HG03520 (cell line): ENCODE measurements around the gene SLC25A38.
"Not testable (repeated sequence)": the region's sequence is repeated elsewhere in the genome, so short reads cannot be mapped to it uniquely, and the experiment has no call there.

ENCODE experiments used
- ATAC-seq: cut with Tn5 transposase; IDR thresholded peaks from one replicate; pipeline ENCODE4 v1.9.1; 2021; ENCODE audit warnings: mild to moderate bottlenecking, moderate library complexity; ENCODE audit not compliant: unreplicated experiment

SLC25A38 gene

DNA sequence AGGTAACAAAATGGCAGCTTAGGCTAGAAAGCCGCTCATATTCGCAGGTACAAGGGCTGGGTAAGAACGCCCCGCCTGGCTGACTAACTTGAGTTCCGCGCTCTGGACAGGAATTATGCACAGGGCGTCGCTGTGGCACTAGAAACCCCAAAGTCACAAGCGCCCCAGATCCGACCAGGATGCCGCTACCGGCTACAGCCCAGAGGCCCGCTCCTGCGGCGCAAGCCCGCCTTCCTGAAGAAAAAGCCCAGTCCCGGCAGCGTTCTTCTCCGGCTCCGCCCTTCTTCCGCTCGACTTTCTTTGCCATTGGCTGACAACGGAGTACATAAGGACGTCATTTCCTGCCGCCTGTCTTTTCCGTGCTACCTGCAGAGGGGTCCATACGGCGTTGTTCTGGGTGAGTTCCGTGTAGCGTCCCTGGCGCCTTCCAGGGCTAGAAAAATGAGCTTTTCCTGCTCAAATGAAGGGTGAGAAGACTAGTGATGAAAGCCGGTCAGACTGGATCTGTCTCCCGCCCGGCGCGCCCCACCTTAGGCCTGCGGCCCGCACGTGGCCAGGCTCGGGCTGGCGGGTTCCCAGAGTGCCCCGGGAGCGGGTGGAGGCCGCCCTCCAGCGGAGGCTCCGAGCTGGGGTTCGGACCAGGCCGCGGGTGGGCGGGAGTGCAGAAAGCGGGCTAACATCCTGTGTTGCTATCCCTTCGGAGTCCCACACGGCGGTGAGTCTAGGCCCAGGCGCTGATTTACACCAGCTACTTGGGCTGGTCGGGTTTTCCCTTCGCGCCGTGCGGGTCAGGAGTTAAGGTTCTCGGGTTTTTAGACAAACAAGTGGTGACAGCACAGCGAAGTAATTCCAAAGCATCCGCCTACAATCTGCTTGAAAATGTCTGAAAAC, 23.4 kb downstream of the SLC25A38 start, which contains the start of gene RPSA:
TSS of gene RPSA (plus strand) at position 353 of the 891 bp plus-strand sequence. CDS start 934 bp downstream, outside the sequence.
- peak; percentile 92 for ATAC-seq

- ATAC-seq, result no peak
Observed at GRCh38 chr3:39407259-39407629, 24.1 kb downstream of the SLC25A38 start.

- no peak for ATAC-seq
Observed at GRCh38 chr3:39407773-39408492, 24.8 kb downstream of the SLC25A38 start.

- ATAC-seq, result no peak
Observed at GRCh38 chr3:39408493-39409372, 25.6 kb downstream of the SLC25A38 start.

DNA sequence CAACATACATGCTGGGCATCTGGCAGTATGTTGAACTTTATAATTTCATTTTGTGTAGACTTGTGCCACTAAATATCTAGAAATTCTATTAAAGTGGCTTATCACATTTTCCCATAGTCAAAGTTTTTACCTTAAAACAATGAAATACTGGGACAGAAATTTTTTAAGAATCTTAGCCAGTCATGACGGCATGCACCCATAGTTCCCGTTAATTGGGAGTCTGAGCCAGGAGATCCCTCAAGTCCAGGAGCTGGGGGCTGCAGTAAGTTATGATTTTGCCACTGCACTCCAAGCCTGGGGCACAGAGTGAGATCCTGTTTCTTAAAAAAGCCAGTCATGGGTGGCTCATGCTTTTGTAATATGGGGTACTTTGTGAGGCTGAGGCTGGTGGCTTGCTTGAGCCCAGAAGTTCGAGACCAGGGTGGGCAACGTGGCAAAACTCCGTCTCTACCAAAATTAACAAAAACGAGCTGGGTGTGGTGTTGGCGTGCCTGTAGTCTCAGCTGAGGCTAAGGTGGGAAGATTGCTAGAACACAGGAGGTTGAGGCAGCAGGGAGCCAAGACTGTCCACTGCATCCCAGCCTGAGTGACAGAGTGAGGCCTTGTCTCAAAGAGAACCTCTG, 26.5 kb downstream of the SLC25A38 start:
- ATAC-seq, result no peak

DNA sequence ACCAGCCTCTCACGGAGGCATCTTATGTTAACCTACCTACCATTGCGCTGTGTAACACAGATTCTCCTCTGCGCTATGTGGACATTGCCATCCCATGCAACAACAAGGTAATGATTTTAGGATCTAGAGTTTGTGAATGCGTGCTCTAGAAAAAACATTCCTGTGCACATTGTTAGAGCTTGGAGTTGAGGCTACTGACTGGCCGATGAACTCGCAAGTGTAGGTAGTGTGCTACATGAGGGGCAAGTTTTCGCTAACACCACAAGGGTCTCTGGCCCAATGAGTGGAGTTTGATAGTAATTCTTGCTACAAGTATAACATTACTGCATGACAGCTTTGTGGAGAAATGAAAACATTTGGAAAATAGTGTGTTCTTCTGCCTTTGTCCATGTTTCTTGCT, 27.7 kb downstream of the SLC25A38 start:
- ATAC-seq, result no peak

DNA sequence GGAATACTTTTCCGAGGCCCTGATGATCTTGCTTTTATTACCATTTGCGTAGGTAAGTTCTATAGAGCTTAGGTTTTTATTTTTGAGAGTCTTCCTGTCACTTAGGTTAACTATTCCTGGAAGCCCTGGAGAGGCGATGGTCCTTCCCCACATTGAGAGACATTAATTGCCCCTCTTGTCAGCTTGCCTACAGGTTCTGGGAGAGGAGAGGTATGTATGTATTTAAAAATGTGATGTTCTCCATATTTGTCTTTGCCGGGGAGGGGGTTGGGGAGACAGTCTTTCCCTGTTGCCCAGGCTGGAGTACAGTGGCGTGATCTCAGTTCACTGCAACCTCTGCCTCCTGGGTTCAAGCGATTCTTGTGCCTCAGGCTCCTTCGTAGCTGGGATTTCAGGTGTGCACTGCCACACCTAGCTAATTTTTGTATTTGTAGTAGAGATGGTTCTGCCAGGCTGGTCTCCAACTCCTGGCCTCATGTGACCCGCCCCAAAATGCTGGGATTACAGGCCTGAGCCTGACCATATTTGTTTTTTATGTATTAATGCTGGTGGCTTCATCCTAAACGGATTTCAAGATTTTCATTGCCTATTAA, 29.6 kb downstream of the SLC25A38 start:
- no peak for ATAC-seq

DNA sequence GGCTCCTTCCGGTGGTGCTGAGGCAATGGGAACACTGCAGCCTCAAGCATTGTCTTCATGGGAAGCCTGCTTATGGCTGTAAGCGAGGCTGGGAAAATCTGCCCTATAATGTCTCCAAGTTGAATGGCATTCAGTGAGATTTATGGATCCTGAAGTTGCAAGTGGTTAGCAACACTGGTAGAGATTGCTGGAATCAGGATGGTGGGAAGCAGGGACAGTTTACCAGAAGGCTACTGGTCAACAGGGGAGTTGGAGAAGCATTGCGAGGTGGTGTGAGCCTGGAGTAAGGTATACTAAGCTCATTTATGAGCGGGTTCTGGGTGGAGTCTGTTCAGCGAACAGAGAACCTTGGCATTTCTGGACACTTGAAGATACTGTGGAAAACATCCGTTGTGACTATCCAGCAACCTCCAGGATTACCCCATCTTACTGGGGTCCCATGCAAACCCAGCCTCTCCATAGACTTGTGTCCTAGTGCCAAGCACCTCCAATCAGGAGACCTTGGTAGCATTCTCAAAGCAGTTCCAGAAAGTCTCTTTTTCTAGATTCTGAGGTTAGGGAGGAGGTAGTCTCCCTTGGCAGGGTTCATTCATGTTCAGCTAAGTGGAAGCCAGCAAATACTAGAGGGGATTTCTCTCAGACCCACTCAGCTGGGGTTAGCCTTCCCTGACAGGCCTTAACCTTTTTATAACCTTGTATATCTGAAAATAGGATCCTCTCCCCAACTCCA, 30.7 kb downstream of the SLC25A38 start:
- no peak for ATAC-seq

DNA sequence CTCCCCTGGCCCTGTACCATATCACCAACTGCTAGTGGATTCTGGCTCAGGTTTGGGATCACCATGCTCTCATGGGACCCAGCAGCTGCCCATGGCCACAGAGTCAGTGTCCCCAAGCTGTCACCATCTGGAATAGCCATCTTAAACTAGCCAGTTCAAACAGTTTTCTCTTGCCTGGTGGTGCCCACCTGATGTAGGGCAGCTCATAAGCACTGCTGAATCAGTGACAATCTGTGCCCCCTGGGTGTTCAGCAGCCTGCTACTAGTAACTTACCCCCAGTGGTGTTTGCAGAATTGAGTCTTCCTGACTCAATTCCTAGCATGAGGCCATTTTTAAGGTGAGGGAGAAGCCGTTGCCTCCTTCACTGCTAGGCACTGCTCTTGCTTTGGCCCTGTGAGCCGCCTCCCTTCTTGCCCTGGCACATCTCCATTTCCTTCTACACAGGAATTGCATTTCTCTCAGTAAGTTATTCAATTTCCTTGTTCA, 31.3 kb downstream of the SLC25A38 start:
- no peak for ATAC-seq

DNA sequence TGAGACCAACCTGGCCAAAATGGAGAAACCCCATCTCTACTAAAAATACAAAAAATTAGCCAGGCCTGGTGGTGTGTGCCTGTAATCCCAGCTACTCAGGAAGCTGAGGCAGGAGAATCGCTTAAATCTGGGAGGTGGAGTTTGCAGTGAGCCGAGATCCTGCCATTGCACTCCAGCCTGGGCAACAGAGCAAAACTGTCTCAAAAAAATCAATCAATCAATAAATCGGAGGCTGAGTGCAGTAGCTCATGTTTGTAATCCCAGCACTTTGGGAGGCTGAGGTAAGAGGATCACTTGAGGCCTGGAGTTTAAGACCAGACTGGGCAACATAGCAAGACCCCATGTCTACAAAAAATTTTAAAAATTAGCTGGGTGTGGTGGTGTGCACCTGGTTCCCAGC, 32.1 kb downstream of the SLC25A38 start:
- not testable (repeated sequence) for ATAC-seq

- no peak for ATAC-seq
Observed at GRCh38 chr3:39415983-39416382, 32.8 kb downstream of the SLC25A38 start.

DNA sequence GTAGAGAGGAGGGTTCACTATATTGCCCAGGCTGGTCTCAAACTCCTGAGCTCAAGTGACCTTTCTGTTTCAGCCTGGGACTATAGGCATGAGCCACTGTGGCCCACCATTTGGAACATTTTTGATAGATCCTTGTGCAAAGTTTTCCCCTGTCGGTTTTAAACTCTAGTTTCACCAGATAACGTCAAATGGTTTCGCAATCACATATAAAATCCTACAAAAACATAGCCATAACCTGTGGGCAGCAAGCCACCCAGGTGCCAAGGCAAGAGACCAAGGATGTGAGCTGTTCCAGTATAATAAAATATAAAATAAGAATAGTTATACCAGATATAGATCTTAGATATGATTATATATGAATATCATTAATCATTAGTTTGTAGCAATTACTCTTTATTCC, 33.8 kb downstream of the SLC25A38 start:
- not testable (repeated sequence) for ATAC-seq

- not testable (repeated sequence) for ATAC-seq
Observed at GRCh38 chr3:39418556-39419225, 35.5 kb downstream of the SLC25A38 start.

GRCh38 chr3:39419742-39420315, 36.7 kb downstream of the SLC25A38 start:
- no peak for ATAC-seq

DNA sequence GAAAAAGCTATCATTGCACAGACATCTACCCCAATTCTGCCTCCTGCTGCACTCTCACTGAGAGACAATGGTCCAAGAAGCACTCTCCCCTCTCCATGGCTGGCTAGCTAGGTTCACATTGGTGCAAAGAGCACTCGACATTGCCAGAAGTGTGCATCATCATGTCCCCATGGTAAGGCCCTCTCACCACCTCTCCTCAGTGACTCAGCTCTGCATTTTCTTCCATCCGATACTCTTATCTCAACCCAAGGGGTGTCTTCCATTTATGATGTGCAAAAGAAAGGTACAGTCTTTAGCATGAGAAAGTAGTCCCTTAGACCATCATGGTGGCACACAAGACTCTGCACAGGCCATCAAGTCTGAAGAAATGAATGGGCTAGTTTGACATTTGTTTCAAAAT, 37.4 kb downstream of the SLC25A38 start:
- ATAC-seq, result no peak

GRCh38 chr3:39423436-39423970, 40.3 kb downstream of the SLC25A38 start:
- no peak for ATAC-seq

DNA sequence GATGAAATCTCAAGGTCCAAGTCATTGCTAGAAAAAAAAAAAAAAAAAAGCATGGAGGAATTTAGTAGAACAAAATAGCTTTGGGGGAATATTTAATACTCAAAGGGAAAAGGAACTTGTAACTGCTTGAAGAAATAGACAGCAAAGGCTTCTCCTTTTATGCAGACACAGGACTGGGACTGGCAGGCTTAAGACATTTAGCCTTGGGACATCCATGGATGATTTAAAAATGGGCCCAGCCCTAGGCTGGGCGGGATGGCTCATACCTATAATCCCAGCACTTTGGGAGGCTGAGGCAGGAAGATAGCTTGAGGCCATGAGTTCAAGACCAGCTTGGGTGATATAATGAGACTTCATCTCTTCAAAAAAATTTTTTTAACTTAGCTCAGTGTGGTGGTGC, 43.1 kb downstream of the SLC25A38 start:
- ATAC-seq, result no peak

DNA sequence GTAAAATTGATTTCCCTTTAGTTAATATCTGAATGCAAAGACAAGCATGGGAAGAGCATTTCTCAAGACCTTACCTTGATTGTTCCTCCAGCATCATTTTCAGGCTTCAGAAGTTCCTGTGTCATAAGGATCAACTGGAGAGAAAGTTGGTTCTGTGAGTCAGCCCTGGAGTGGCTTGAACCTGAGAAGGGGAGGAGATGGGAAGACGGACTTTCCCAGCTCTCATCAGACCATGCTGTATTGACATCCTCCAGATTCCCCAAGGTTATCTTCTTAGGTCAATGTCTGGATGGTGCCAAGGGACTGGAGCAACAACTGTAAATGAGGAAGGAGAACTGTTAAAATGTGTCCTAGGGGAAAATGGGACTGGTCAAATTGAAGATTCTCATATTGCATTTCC, 44.3 kb downstream of the SLC25A38 start:
- no peak for ATAC-seq
